MCF 10A (cell line): ENCODE data around the gene ODAD2. TPM values are rescaled to one million over a fixed set of nuclear protein-coding genes. Genes with fewer than 3 reads are reported as not detected.

ENCODE experiments used
- BruUV-seq: library from RNA; stranded (reverse); fragments of 400-500 nt; replicated peaks from 2 replicates; lab custom pipeline; 2021; lab: Mats Ljungman, UMichigan
- CTCF ChIA-PET: fragments of 300-600 bp; sonication (Branson Sonifier 250); formaldehyde crosslinking; extraction: SDS; loops from one replicate; lab custom pipeline; 2021; ENCODE audit warnings: antibody characterized with exemption, inconsistent platforms; lab: Yijun Ruan, JAX
- POLR2A ChIA-PET: fragments of 300-600, 350-650 bp; sonication (Branson Sonifier 250); formaldehyde crosslinking; extraction: SDS; loops from one replicate; lab custom pipeline; 2020; ENCODE audit warnings: antibody characterized with exemption, inconsistent platforms; lab: Yijun Ruan, JAX
- DNase-seq: peaks from one replicate; pipeline ENCODE4 v3.0.0-alpha.2; 2018; ENCODE audit not compliant: unreplicated experiment
- H3K27ac Mint-ChIP-seq: one replicate; pipeline ENCODE4 v1.8.0; 2022; ENCODE audit warnings: mild to moderate bottlenecking, low read depth, mixed read lengths; ENCODE audit not compliant: unreplicated experiment
- H3K27me3 Mint-ChIP-seq: one replicate; pipeline ENCODE4 v1.8.0; 2022; ENCODE audit warnings: mixed read lengths; ENCODE audit not compliant: insufficient read depth, unreplicated experiment
- H3K36me3 Mint-ChIP-seq: one replicate; pipeline ENCODE4 v1.8.0; 2022; ENCODE audit warnings: mild to moderate bottlenecking, moderate library complexity, mixed read lengths; ENCODE audit not compliant: insufficient read depth, unreplicated experiment
- H3K4me1 Mint-ChIP-seq: one replicate; pipeline ENCODE4 v1.8.0; 2022; ENCODE audit warnings: mixed read lengths; ENCODE audit not compliant: insufficient read depth, unreplicated experiment
- H3K4me3 Mint-ChIP-seq: one replicate; pipeline ENCODE4 v1.8.0; 2022; ENCODE audit warnings: mild to moderate bottlenecking, moderate library complexity, mixed read lengths; ENCODE audit not compliant: unreplicated experiment
- H3K9me3 Mint-ChIP-seq: one replicate; pipeline ENCODE4 v1.8.0; 2022; ENCODE audit warnings: mixed read lengths; ENCODE audit not compliant: unreplicated experiment
- CTCF ChIP-seq: fragments of 200-600 bp; IDR thresholded peaks from one replicate; pipeline ENCODE4 v1.8.0; 2022; ENCODE audit warnings: antibody characterized with exemption, mild to moderate bottlenecking; ENCODE audit not compliant: unreplicated experiment
- intact Hi-C: fragments of 100-400 bp; cut with micrococcal nuclease; formaldehyde crosslinking; loops from 2 replicates; pipeline ENCODE4 v1.14.1; 2022
- total RNA-seq: library from RNA; stranded (reverse); gene quantifications from 2 replicates; pipeline ENCODE4 v1.2.3, GENCODE V29; 2022

ODAD2 gene
- total RNA-seq, 1 experiment from 2014 or later, result 0.28 TPM

- Mint-ChIP-seq H3K27ac (no peak overlapping the region), H3K4me3 (no peak overlapping the region), H3K4me1 (peaks cover 6% of the 10 kb centered on the region), H3K27me3 (no peaks in the 10 kb centered on the region), H3K36me3 (no peaks in the 10 kb centered on the region), H3K9me3 (no peaks in the 10 kb centered on the region)
- no peak for DNase-seq
- POLR2A ChIA-PET, result no interaction called here
- CTCF ChIA-PET, result interaction anchor here (0.6 kb wide), 1 partner anchor 1501 kb away, joined by 3 read pairs; no protein-coding TSS in a partner anchor
- intact Hi-C loops, result no loop called here
- no peak for TF ChIP-seq CTCF
- no TSS peak for BruUV-seq
Observed at GRCh38 chr10:27948186-27948585, 50.7 kb downstream of the ODAD2 start.

- no TSS peak for BruUV-seq
- no peak for TF ChIP-seq CTCF
- Mint-ChIP-seq H3K27ac (no peak overlapping the region), H3K27me3 (no peaks in the 10 kb centered on the region), H3K4me1 (peaks cover 6% of the 10 kb centered on the region), H3K36me3 (no peaks in the 10 kb centered on the region), H3K9me3 (no peaks in the 10 kb centered on the region), H3K4me3 (no peak overlapping the region)
- DNase-seq, result no peak
- intact Hi-C loops, result no loop called here
- ChIA-PET POLR2A (no interaction called here), CTCF (no interaction called here)
Observed at GRCh38 chr10:27947540-27947939, 51.3 kb downstream of the ODAD2 start.

DNA sequence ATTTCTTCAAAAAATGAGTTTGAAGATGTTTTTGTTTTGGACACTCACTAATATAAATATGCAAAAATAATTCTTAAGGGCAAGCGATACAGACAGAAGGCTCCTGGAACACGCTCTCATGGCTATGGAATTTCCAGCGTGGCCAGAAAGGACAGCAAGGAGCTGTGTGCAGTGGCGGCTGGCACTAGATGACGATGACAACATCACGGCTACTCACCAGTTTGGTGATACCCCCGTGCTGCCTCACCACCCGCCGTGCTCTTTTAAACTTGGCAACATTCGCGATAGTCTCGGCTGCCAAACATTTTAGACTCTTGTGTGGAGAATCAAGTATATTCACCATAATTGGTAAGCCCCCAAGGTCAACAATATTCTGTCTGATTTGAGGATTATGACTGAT lies 54.9 kb downstream of the ODAD2 start:
- Mint-ChIP-seq H3K36me3 (no peaks in the 10 kb centered on the region), H3K4me1 (peaks cover under 1% of the 10 kb centered on the region), H3K27ac (no peak overlapping the region), H3K27me3 (no peaks in the 10 kb centered on the region), H3K9me3 (no peaks in the 10 kb centered on the region), H3K4me3 (no peak overlapping the region)
- no peak for TF ChIP-seq CTCF
- POLR2A ChIA-PET, result no interaction called here
- DNase-seq, result no peak
- BruUV-seq, result no TSS peak
- intact Hi-C loops, result no loop called here
- CTCF ChIA-PET, result no interaction called here

GRCh38 chr10:27914888-27915287 lies 84.0 kb downstream of the ODAD2 start:
- Mint-ChIP-seq H3K27me3 (no peaks in the 10 kb centered on the region), H3K9me3 (no peaks in the 10 kb centered on the region), H3K36me3 (no peaks in the 10 kb centered on the region), H3K4me3 (no peak overlapping the region), H3K4me1 (no peaks in the 10 kb centered on the region), H3K27ac (no peak overlapping the region)
- TF ChIP-seq CTCF, result no peak
- BruUV-seq, result no TSS peak
- POLR2A ChIA-PET, result no interaction called here
- no peak for DNase-seq
- CTCF ChIA-PET, result no interaction called here
- intact Hi-C loops, result no loop called here
